Esophagus muscularis mucosa (tissue), 4 donors: Measurements from ENCODE around the gene SEMA5B. TPM values are rescaled to one million over a fixed set of nuclear protein-coding genes. Genes with fewer than 3 reads are reported as not detected.

Source experiments
- DNase-seq: peaks from one replicate; pipeline ENCODE4 v3.0.0-alpha.2; 2017; ENCODE audit errors: extremely low spot score
- H3K27ac ChIP-seq, 4 donors: fragments of 200-600 bp; sonication (generic); replicated peaks in 1 of 4; 1 replicate in 3 of 4; 2 replicates in 1 of 4; pipeline ENCODE4 v1.5.1; 2016 to 2019; ENCODE audit warnings: mild to moderate bottlenecking in 1 of 4
- H3K27me3 ChIP-seq, 4 donors: fragments of 200-600 bp; sonication (generic); one replicate each; pipeline versions ENCODE4 v1.5.1 to v1.6.0; 2016 to 2019
- H3K36me3 ChIP-seq, 4 donors: fragments of 200-600 bp; sonication (generic); one replicate each; pipeline ENCODE4 v1.5.1; 2016 to 2019
- H3K4me1 ChIP-seq, 4 donors: fragments of 200-600 bp; sonication (generic); one replicate each; pipeline ENCODE4 v1.5.1; 2016 to 2019
- H3K4me3 ChIP-seq, 4 donors: fragments of 200-600 bp; sonication (generic); 1 replicate in 2 of 4; 2 replicates in 2 of 4; pipeline ENCODE4 v1.5.1; 2016 to 2019; ENCODE audit warnings: mild to moderate bottlenecking in 4 of 4, moderate library complexity in 1 of 4
- H3K9me3 ChIP-seq, 4 donors: fragments of 200-600 bp; sonication (generic); 1 replicate in 3 of 4; 2 replicates in 1 of 4; pipeline ENCODE4 v1.5.1; 2016 to 2019
- CTCF ChIP-seq, 3 experiments: fragments of 200-600 bp in 2 of 3; fragments of 450-650 bp in 1 of 3; sonication (generic) in 2 of 3; IDR thresholded peaks; one replicate each; pipeline ENCODE4 v1.5.1; 2017 to 2019; ENCODE audit warnings: antibody characterized with exemption in 3 of 3, mild to moderate bottlenecking in 2 of 3, moderate library complexity in 1 of 3
- EP300 ChIP-seq: sonication (generic); formaldehyde crosslinking; IDR thresholded peaks from one replicate; pipeline ENCODE4 v1.6.1; 2017; ENCODE audit warnings: antibody characterized with exemption
- POLR2A ChIP-seq: fragments of 450-650 bp; IDR thresholded peaks from one replicate; pipeline ENCODE4 v1.6.1; 2017; ENCODE audit warnings: antibody characterized with exemption, moderate library complexity, mild to moderate bottlenecking, low read depth
- POLR2AphosphoS5 ChIP-seq, 2 donors: sonication (generic); formaldehyde crosslinking; IDR thresholded peaks; one replicate each; pipeline ENCODE4 v1.6.1; 2017; ENCODE audit warnings: antibody characterized with exemption in 2 of 2
- WGBS: methylation state at CpG from one replicate; pipeline ENCODE4 v1.1.5; 2018; 5-methylcytosine and 5-hydroxymethylcytosine counted together
- intact Hi-C: fragments of 100-400 bp; cut with DNase I; formaldehyde crosslinking; loops from one replicate; pipeline ENCODE4 v1.15.1; 2023
- total RNA-seq, 4 donors: library from RNA; depleted of rRNA; stranded (reverse); fragments of >200 nt; gene quantifications; one replicate each; pipeline versions ENCODE4 v1.1.0 to v1.2.1, GENCODE V29; 2016

The SEMA5B gene
- total RNA-seq, 4 donors from 2014 or later, result under 0.01 to 1.6 (median 0.34) TPM

GRCh38 chr3:122915300-122916055 lies 112.1 kb downstream of the SEMA5B start:
- no peak overlapping the region for H3K4me3 ChIP-seq
- H3K9me3 ChIP-seq, result no peaks in the 10 kb centered on the region
- no peak for DNase-seq
- intact Hi-C loops, result no loop called here
- 90% methylated on average over 16 of the region's 17 CpGs for WGBS
- no peak overlapping the region for H3K27ac ChIP-seq
- H3K4me1 ChIP-seq, result peaks cover 0 to 9% (median 5%) of the 10 kb centered on the region in 4 donors
- no peaks in the 10 kb centered on the region for H3K36me3 ChIP-seq
- H3K27me3 ChIP-seq, result peaks cover 0 to 42% (median 14%) of the 10 kb centered on the region in 4 donors
- no peak for TF ChIP-seq CTCF (IDR thresholded peaks at IDR 0.05)
- no peak for TF ChIP-seq POLR2A
- no peak for TF ChIP-seq POLR2AphosphoS5 (IDR thresholded peaks at IDR 0.05)
- TF ChIP-seq EP300, result no peak

GRCh38 chr3:122913539-122914100 lies 113.9 kb downstream of the SEMA5B start:
- H3K4me1 ChIP-seq, result peaks cover 0 to 9% (median 5%) of the 10 kb centered on the region in 4 donors
- H3K36me3 ChIP-seq, result no peaks in the 10 kb centered on the region
- DNase-seq, result no peak
- H3K27me3 ChIP-seq, result peaks cover 0 to 48% (median 14%) of the 10 kb centered on the region in 4 donors
- H3K9me3 ChIP-seq, result no peaks in the 10 kb centered on the region
- TF ChIP-seq EP300 (no peak), CTCF (IDR thresholded peaks at IDR 0.05) (no peak), POLR2A (no peak), POLR2AphosphoS5 (IDR thresholded peaks at IDR 0.05) (no peak)
- WGBS, result 84% methylated on average over 26 of the region's 33 CpGs
- intact Hi-C loops, result no loop called here
- H3K27ac ChIP-seq, result no peak overlapping the region
- H3K4me3 ChIP-seq, result no peak overlapping the region

GRCh38 chr3:122912772-122913538 lies 114.6 kb downstream of the SEMA5B start:
- Histone ChIP-seq H3K36me3 (no peaks in the 10 kb centered on the region), H3K4me1 (peaks cover 0 to 9% (median 5%) of the 10 kb centered on the region in 4 donors), H3K27ac (no peak overlapping the region), H3K4me3 (no peak overlapping the region), H3K9me3 (no peaks in the 10 kb centered on the region), H3K27me3 (peaks cover 0 to 48% (median 14%) of the 10 kb centered on the region in 4 donors)
- intact Hi-C loops, result no loop called here
- DNase-seq, result no peak
- WGBS, result 40% methylated on average over 29 of the region's 76 CpGs
- TF ChIP-seq POLR2AphosphoS5 (IDR thresholded peaks at IDR 0.05), result no peak
- no peak for TF ChIP-seq POLR2A
- TF ChIP-seq CTCF (IDR thresholded peaks at IDR 0.05), result no peak
- no peak for TF ChIP-seq EP300

GRCh38 chr3:122911901-122912300 lies 115.7 kb downstream of the SEMA5B start:
- DNase-seq, result no peak
- H3K27me3 ChIP-seq, result peaks cover 0 to 48% (median 14%) of the 10 kb centered on the region in 4 donors
- H3K4me1 ChIP-seq, result peaks cover 0 to 9% (median 5%) of the 10 kb centered on the region in 4 donors
- no peak for TF ChIP-seq POLR2AphosphoS5 (IDR thresholded peaks at IDR 0.05)
- TF ChIP-seq EP300, result no peak
- no peak for TF ChIP-seq POLR2A
- H3K27ac ChIP-seq, result no peak overlapping the region
- no peaks in the 10 kb centered on the region for H3K36me3 ChIP-seq
- no peak overlapping the region for H3K4me3 ChIP-seq
- 100% methylated on average over 6 of the region's 16 CpGs for WGBS
- intact Hi-C loops, result no loop called here
- no peaks in the 10 kb centered on the region for H3K9me3 ChIP-seq

GRCh38 chr3:122908251-122908650 lies 119.3 kb downstream of the SEMA5B start:
- Histone ChIP-seq H3K4me1 (peaks cover 0 to 8% (median 5%) of the 10 kb centered on the region in 4 donors), H3K27ac (no peak overlapping the region), H3K27me3 (peaks cover 0 to 31% (median 10%) of the 10 kb centered on the region in 4 donors), H3K4me3 (no peak overlapping the region), H3K36me3 (no peaks in the 10 kb centered on the region), H3K9me3 (peaks cover 0 to 6% (median 0%) of the 10 kb centered on the region in 4 donors)
- 88% methylated on average over 3 of the region's 3 CpGs for WGBS
- no peak for TF ChIP-seq EP300
- intact Hi-C loops, result no loop called here
- no peak for DNase-seq
